ENCODE data around the gene MMEL1.

Gene MMEL1

GRCh38 chr1:2604844-2605508 lies 27.8 kb downstream of the MMEL1 start:
- FAIRE-seq, result no peak

- FAIRE-seq, result no peak
Observed at GRCh38 chr1:2604156-2604843, 28.5 kb downstream of the MMEL1 start.

GRCh38 chr1:2603521-2604155 lies 29.2 kb downstream of the MMEL1 start:
- no peak for FAIRE-seq

- FAIRE-seq, result no peak
Observed at GRCh38 chr1:2602866-2603520, 29.8 kb downstream of the MMEL1 start.

- FAIRE-seq, result no peak
Observed at GRCh38 chr1:2602311-2602835, 30.4 kb downstream of the MMEL1 start.

- FAIRE-seq, result no peak
Observed at GRCh38 chr1:2601721-2602303, 31.0 kb downstream of the MMEL1 start.

GRCh38 chr1:2598329-2598931 lies 34.4 kb downstream of the MMEL1 start:
- no peak for FAIRE-seq

- FAIRE-seq, result no peak
Observed at GRCh38 chr1:2597441-2598328, 35.1 kb downstream of the MMEL1 start.

- FAIRE-seq, result no peak
Observed at GRCh38 chr1:2596530-2597333, 36.1 kb downstream of the MMEL1 start.

- FAIRE-seq, result no peak
Observed at GRCh38 chr1:2595812-2596529, 36.8 kb downstream of the MMEL1 start.

GRCh38 chr1:2595261-2595811 lies 37.5 kb downstream of the MMEL1 start:
- no peak for FAIRE-seq

- no peak for FAIRE-seq
Observed at GRCh38 chr1:2594641-2595131, 38.1 kb downstream of the MMEL1 start.

- no peak for FAIRE-seq
Observed at GRCh38 chr1:2594001-2594640, 38.7 kb downstream of the MMEL1 start.

GRCh38 chr1:2593251-2593878 lies 39.5 kb downstream of the MMEL1 start:
- FAIRE-seq, result no peak

- FAIRE-seq, result no peak
Observed at GRCh38 chr1:2592672-2593071, 40.1 kb downstream of the MMEL1 start.

- no peak for FAIRE-seq
Observed at GRCh38 chr1:2591581-2592261, 41.1 kb downstream of the MMEL1 start.

GRCh38 chr1:2591233-2591580 lies 41.6 kb downstream of the MMEL1 start:
- no peak for FAIRE-seq

Measured in endometrium (tissue), 2 donors.